Measurements from ENCODE around the gene MXD1.

MXD1 gene

DNA sequence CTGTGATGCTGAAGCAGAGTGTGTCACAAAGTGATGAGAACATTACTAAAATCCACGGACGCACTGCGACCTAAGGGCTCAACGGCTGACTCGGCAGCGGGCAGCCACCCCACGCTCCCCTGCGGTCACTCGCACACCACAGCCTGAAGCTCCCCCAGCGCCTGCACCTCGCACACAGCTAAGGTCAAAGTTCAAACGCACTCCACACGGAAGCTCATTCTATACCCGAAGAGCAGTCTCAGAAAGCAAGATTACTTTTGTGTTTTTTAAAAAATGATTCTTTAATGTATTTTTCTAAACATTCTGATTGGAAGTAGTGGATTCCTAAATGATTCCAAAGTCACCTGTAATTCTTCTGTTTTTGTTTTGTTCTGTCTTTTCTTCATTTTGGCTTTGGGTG is 24.8 kb downstream of the MXD1 start:
- Histone ChIP-seq H3K27me3 (no peaks in the 10 kb centered on the region), H3K4me1 (peaks cover 0 to 5% (median 0%) of the 10 kb centered on the region in 4 donors), H3K27ac (no peak overlapping the region), H3K36me3 (peaks cover 44 to 88% (median 67%) of the 10 kb centered on the region in 3 donors), H3K9me3 (no peaks in the 10 kb centered on the region), H3K4me3 (no peak overlapping the region)
- intact Hi-C loops (cut with DNase I; ENCODE audit: low total_unique reads) = no loop called here
- no peak for DNase-seq
- TF ChIP-seq, protein P1, sequence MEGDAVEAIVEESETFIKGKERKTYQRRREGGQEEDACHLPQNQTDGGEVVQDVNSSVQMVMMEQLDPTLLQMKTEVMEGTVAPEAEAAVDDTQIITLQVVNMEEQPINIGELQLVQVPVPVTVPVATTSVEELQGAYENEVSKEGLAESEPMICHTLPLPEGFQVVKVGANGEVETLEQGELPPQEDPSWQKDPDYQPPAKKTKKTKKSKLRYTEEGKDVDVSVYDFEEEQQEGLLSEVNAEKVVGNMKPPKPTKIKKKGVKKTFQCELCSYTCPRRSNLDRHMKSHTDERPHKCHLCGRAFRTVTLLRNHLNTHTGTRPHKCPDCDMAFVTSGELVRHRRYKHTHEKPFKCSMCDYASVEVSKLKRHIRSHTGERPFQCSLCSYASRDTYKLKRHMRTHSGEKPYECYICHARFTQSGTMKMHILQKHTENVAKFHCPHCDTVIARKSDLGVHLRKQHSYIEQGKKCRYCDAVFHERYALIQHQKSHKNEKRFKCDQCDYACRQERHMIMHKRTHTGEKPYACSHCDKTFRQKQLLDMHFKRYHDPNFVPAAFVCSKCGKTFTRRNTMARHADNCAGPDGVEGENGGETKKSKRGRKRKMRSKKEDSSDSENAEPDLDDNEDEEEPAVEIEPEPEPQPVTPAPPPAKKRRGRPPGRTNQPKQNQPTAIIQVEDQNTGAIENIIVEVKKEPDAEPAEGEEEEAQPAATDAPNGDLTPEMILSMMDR (IDR thresholded peaks at IDR 0.05) = no peak

GRCh38 chr2:69940691-69941090 is 25.8 kb downstream of the MXD1 start:
- Histone ChIP-seq H3K4me1 (no peaks in the 10 kb centered on the region), H3K36me3 (peaks cover 37 to 81% (median 59%) of the 10 kb centered on the region in 3 donors), H3K27ac (no peak overlapping the region), H3K9me3 (no peaks in the 10 kb centered on the region), H3K27me3 (no peaks in the 10 kb centered on the region), H3K4me3 (no peak overlapping the region)
- TF ChIP-seq, protein P1 (IDR thresholded peaks at IDR 0.05) = no peak
- DNase-seq = no peak
- intact Hi-C loops (cut with DNase I; ENCODE audit: low total_unique reads) = no loop called here

DNA sequence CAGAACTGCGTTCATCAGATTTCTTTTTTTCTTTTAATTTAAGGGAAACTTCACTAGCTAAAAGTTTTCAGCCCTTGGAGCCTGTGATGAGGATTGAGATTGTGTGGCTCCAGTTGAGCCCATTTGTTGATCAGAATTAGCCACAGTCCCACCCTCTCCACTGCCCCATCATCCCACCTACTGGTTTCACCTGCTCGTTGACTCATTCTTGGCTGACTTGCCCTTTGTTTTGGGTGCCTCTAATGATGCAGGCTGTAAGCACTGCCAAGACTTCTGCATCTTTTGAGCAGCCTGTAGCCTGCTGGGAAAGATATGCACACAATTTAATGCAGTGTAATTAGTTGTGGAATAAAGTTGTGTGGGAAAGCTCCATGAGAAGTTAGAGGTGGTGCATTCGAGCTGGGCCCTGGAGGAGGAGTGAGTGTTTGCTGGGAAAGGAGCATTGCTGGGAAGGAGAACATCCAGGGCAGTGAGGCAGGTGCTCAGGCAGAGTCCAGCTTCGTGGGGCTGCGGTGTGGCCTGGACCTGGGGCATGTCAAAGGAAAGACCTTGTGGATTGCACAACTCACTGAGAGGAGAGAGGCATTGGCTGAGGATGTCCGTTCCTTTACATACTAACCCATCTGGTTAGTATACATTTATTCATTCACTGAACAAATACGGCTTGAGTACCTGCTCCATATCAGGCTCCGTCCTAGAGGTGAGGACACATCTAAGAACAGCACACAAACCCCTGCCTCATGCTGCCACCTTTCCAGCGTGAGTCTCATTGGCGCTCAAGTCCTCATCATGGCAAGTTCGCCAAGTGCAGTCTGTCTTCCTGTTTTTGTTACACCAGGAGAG is 28.3 kb downstream of the MXD1 start:
- H3K9me3 ChIP-seq = no peaks in the 10 kb centered on the region
- H3K27ac ChIP-seq = no peak overlapping the region
- H3K4me1 ChIP-seq = no peaks in the 10 kb centered on the region
- no peak overlapping the region for H3K4me3 ChIP-seq
- TF ChIP-seq, protein P1 (IDR thresholded peaks at IDR 0.05) = no peak
- no peaks in the 10 kb centered on the region for H3K27me3 ChIP-seq
- peaks cover 13 to 56% (median 37%) of the 10 kb centered on the region in 3 donors for H3K36me3 ChIP-seq
- intact Hi-C loops (cut with DNase I; ENCODE audit: low total_unique reads) = no loop called here
- no peak for DNase-seq

GRCh38 chr2:69943843-69944525 is 29.1 kb downstream of the MXD1 start:
- peaks cover 5 to 48% (median 29%) of the 10 kb centered on the region in 3 donors for H3K36me3 ChIP-seq

GRCh38 chr2:69944756-69945155 is 29.8 kb downstream of the MXD1 start:
- TF ChIP-seq, protein P1 (IDR thresholded peaks at IDR 0.05) = no peak
- peaks cover 0 to 5% (median 2%) of the 10 kb centered on the region in 4 donors for H3K4me1 ChIP-seq
- no peak overlapping the region for H3K27ac ChIP-seq
- H3K4me3 ChIP-seq = no peak overlapping the region
- intact Hi-C loops (cut with DNase I; ENCODE audit: low total_unique reads) = no loop called here
- H3K27me3 ChIP-seq = peaks cover 0 to 13% of the 10 kb centered on the region in 2 donors
- H3K9me3 ChIP-seq = no peaks in the 10 kb centered on the region
- H3K36me3 ChIP-seq = peaks cover under 1 to 40% (median 23%) of the 10 kb centered on the region in 3 donors
- DNase-seq = no peak

More at GRCh38 chr2:69943843-69944525, 29.1 kb downstream of the MXD1 start:
- no peaks in the 10 kb centered on the region for H3K9me3 ChIP-seq
- H3K4me3 ChIP-seq = no peak overlapping the region
- peaks cover 0 to 7% of the 10 kb centered on the region in 2 donors for H3K27me3 ChIP-seq
- DNase-seq = no peak
- intact Hi-C loops (cut with DNase I; ENCODE audit: low total_unique reads) = no loop called here
- no peak overlapping the region for H3K27ac ChIP-seq
- TF ChIP-seq, protein P1 (IDR thresholded peaks at IDR 0.05) = no peak
- H3K4me1 ChIP-seq = peaks cover 0 to 5% (median 2%) of the 10 kb centered on the region in 4 donors

Measured in tibial artery (tissue), 4 donors.